OCI-LY3 (cell line): ENCODE results near the gene XBP1.

Source experiments
- EZH2phosphoT487 ChIP-seq: fragments of 200-600 bp; shearing (Covaris generic); IDR thresholded peaks from 2 replicates; pipeline ENCODE4 v1.6.1; 2018; ENCODE audit warnings: antibody characterized with exemption, mixed run types, low read depth
- TF ChIP-seq, protein P1 (sequence below): fragments of 200-600, 300-600 bp; sonication (generic); IDR thresholded peaks from 2 replicates; pipeline ENCODE4 v1.5.1; 2014; ENCODE audit warnings: antibody characterized with exemption, low read length, low read depth

DNA sequence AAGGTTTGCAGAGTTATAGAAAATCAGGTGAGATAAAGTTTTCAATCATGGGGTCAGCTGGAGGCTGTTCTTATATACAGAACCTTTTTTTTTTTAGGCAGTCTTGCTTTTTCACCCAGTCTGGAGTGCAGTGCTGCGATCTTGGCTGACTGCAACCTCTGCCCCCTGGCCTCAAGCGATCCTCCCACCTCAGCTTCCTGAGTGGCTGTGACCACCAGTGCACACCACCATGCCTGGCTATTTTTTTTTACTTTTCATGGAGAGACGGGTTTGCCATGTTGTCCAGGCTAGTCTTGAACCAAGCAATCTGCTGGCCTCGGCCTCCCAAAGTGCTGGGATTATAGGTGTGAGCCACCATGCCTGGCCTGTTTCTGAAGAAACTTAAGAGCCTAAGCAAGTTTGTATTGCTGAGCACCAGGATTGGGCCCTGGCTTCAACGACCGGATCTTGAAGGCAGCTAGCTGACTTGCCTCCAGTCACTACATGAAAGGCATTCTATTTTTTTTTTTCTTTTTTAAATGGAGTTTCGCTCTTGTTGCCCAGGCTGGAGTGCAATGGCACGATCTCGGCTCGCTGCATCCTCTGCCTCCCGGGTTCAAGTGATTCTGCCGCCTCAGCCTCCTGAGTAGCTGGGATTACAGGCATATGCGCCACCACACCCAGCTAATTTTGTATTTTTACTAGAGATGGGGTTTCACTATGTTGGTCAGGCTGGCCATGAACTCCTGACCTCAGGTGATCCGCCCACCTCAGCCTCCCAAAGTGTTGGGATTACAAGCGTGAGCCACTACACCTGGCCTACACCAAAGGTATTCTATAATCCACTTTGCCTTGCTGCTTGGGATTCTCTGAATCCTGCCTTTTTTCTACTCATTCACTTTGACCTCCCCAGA lies 7.6 kb downstream of the XBP1 start:
- TF ChIP-seq, protein P1, sequence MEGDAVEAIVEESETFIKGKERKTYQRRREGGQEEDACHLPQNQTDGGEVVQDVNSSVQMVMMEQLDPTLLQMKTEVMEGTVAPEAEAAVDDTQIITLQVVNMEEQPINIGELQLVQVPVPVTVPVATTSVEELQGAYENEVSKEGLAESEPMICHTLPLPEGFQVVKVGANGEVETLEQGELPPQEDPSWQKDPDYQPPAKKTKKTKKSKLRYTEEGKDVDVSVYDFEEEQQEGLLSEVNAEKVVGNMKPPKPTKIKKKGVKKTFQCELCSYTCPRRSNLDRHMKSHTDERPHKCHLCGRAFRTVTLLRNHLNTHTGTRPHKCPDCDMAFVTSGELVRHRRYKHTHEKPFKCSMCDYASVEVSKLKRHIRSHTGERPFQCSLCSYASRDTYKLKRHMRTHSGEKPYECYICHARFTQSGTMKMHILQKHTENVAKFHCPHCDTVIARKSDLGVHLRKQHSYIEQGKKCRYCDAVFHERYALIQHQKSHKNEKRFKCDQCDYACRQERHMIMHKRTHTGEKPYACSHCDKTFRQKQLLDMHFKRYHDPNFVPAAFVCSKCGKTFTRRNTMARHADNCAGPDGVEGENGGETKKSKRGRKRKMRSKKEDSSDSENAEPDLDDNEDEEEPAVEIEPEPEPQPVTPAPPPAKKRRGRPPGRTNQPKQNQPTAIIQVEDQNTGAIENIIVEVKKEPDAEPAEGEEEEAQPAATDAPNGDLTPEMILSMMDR = no peak
- no peak for TF ChIP-seq EZH2phosphoT487
